Measurements from ENCODE around the gene ANKRD42. TPM values are rescaled to one million over a fixed set of nuclear protein-coding genes. Genes with fewer than 3 reads are reported as not detected.

ANKRD42 gene
- 6.7 to 9.9 TPM (median 8.6 TPM) in 5 replicates for total RNA-seq (2022; extraction: Qiagen RNA extraction; ENCODE audit: low read depth)

GRCh38 chr11:83193315-83194280 lies at the start of gene ANKRD42:
TSS of gene ANKRD42 (plus strand) at chr11:83193712. CDS start at chr11:83194671, 959 bp downstream.

GRCh38 chr11:83156996-83157593 lies 36.4 kb upstream of the ANKRD42 start, which contains the start of gene PCF11:
TSS of gene PCF11 (plus strand) at chr11:83157131. CDS start at chr11:83157440, 309 bp downstream.

GRCh38 chr11:83285771-83286528 lies 92.4 kb downstream of the ANKRD42 start, which contains the start of gene CCDC90B:
TSS of gene CCDC90B (minus strand) at chr11:83286367. CDS start at chr11:83285972, 395 bp downstream.

Other genes with a start within 250 kb of the ANKRD42 start
- gene RAB30, start 121.8 kb upstream of the ANKRD42 start, total RNA-seq (2022; extraction: Qiagen RNA extraction; ENCODE audit: low read depth): 5.1 to 7.3 TPM (median 5.7 TPM) in 5 replicates
- 21.9 to 26.6 TPM (median 25.1 TPM) in 5 replicates for gene PCF11, start 36.6 kb upstream of the ANKRD42 start, total RNA-seq (2022; extraction: Qiagen RNA extraction; ENCODE audit: low read depth)
- 53.1 to 73.3 TPM (median 59.0 TPM) in 5 replicates for gene CCDC90B, start 92.7 kb downstream of the ANKRD42 start, total RNA-seq (2022; extraction: Qiagen RNA extraction; ENCODE audit: low read depth)

All from A549 treated with GW870086 at 1 μM for 4 hours (cell line).